SK-N-SH treated with all-trans-retinoic acid at 6 μM for 48 hours (cell line): ENCODE measurements around the gene TTC16.

Experiments
- CSRNP3 ChIP-seq: fragments of 250-450 bp; sonication (Bioruptor Pico); IDR thresholded peaks from 2 replicates; pipeline ENCODE4 v1.5.1; 2021; ENCODE audit warnings: mild to moderate bottlenecking, moderate library complexity
- ISL1 ChIP-seq: fragments of 250-450 bp; sonication (Bioruptor Pico); IDR thresholded peaks from 2 replicates; pipeline ENCODE4 v2.1.2; 2022; ENCODE audit warnings: mild to moderate bottlenecking, moderate library complexity
- PATZ1 ChIP-seq: fragments of 250-450 bp; sonication (Bioruptor Pico); IDR thresholded peaks from 2 replicates; pipeline ENCODE4 v1.8.0; 2020; ENCODE audit warnings: mild to moderate bottlenecking, moderate library complexity, borderline replicate concordance
- ZNF70 ChIP-seq: fragments of 450-650 bp; formaldehyde crosslinking; IDR thresholded peaks from 2 replicates; pipeline ENCODE4 v1.5.0; 2020; ENCODE audit warnings: mild to moderate bottlenecking, moderate library complexity
- ZNF8 ChIP-seq: fragments of 450-650 bp; formaldehyde crosslinking; IDR thresholded peaks from 2 replicates; pipeline ENCODE4 v1.5.0; 2020; ENCODE audit warnings: mild to moderate bottlenecking, moderate library complexity

GRCh38 chr9:127676638-127677037, 39.2 kb upstream of the TTC16 start:
- TF ChIP-seq PATZ1 (CRISPR knock-in tag) (no peak), CSRNP3 (CRISPR knock-in tag) (no peak), ZNF70 (CRISPR knock-in tag) (no peak), ISL1 (CRISPR knock-in tag) (no peak), ZNF8 (no peak)
